Measurements from ENCODE around the gene HMGB4. TPM values are rescaled to one million over a fixed set of nuclear protein-coding genes. Genes with fewer than 3 reads are reported as not detected.

Gene HMGB4
- total RNA-seq, 2 experiments from 2014 or later = not detected

- no peaks in the 10 kb centered on the region for H3K36me3 ChIP-seq (ENCODE audit: insufficient read depth, low read length)
- no peaks in the 10 kb centered on the region for H3K36me3 Mint-ChIP-seq (ENCODE audit: low read depth)
- ChIA-PET CTCF (no interaction called here), POLR2A (no interaction called here)
- no peak overlapping the region for H3K27ac Mint-ChIP-seq
- ATAC-seq (ENCODE audit: poor library complexity) (no peak), DNase-seq (no peak)
- no peaks in the 10 kb centered on the region for H3K4me1 ChIP-seq (ENCODE audit: insufficient read depth, low read length)
- H3K4me3 Mint-ChIP-seq = no peak overlapping the region
- no peak overlapping the region for H3K4me3 ChIP-seq (ENCODE audit: low read length)
- H3K9me3 ChIP-seq (ENCODE audit: control insufficient read depth in 1 of 2, insufficient read depth in 1 of 2, low read length in 2 of 2) = no peaks in the 10 kb centered on the region
- intact Hi-C loops (cut with DNase I, micrococcal nuclease) = no loop called here
- H3K27ac ChIP-seq (ENCODE audit: low read depth in 1 of 2, low read length in 2 of 2) = no peak overlapping the region
- TF ChIP-seq CTCF (IDR thresholded peaks at IDR 0.05) = no peak
- H3K4me1 Mint-ChIP-seq (ENCODE audit: low read depth) = no peaks in the 10 kb centered on the region
- peaks cover 0 to 6% of the 10 kb centered on the region in 2 experiments for H3K27me3 ChIP-seq (ENCODE audit: control insufficient read depth in 1 of 2, insufficient read depth in 2 of 2, low read length in 2 of 2)
- no peaks in the 10 kb centered on the region for H3K9me3 Mint-ChIP-seq
- H3K27me3 Mint-ChIP-seq = peaks cover 14% of the 10 kb centered on the region
Measured at GRCh38 chr1:33893147-33893830, 29.4 kb downstream of the HMGB4 start.

GRCh38 chr1:33895396-33895795 lies 31.5 kb downstream of the HMGB4 start:
- Histone ChIP-seq H3K4me1 (ENCODE audit: insufficient read depth, low read length) (no peaks in the 10 kb centered on the region), H3K27me3 (ENCODE audit: control insufficient read depth in 1 of 2, insufficient read depth in 2 of 2, low read length in 2 of 2) (peaks cover 4 to 6% of the 10 kb centered on the region in 2 experiments), H3K27ac (ENCODE audit: low read depth in 1 of 2, low read length in 2 of 2) (no peak overlapping the region), H3K36me3 (ENCODE audit: insufficient read depth, low read length) (no peaks in the 10 kb centered on the region), H3K9me3 (ENCODE audit: control insufficient read depth in 1 of 2, insufficient read depth in 1 of 2, low read length in 2 of 2) (no peaks in the 10 kb centered on the region), H3K4me3 (ENCODE audit: low read length) (no peak overlapping the region)
- Mint-ChIP-seq H3K27me3 (peaks cover 18% of the 10 kb centered on the region), H3K4me3 (no peak overlapping the region), H3K36me3 (ENCODE audit: low read depth) (no peaks in the 10 kb centered on the region), H3K27ac (no peak overlapping the region), H3K4me1 (ENCODE audit: low read depth) (no peaks in the 10 kb centered on the region), H3K9me3 (no peaks in the 10 kb centered on the region)
- POLR2A ChIA-PET = no interaction called here
- CTCF ChIA-PET = no interaction called here
- DNase-seq (no peak), ATAC-seq (ENCODE audit: poor library complexity) (no peak)
- TF ChIP-seq CTCF (IDR thresholded peaks at IDR 0.05) = no peak
- intact Hi-C loops (cut with DNase I, micrococcal nuclease) = no loop called here

GRCh38 chr1:33895976-33896375 lies 32.1 kb downstream of the HMGB4 start:
- no peaks in the 10 kb centered on the region for H3K36me3 Mint-ChIP-seq (ENCODE audit: low read depth)
- no peaks in the 10 kb centered on the region for H3K4me1 Mint-ChIP-seq (ENCODE audit: low read depth)
- H3K27me3 Mint-ChIP-seq = peaks cover 18% of the 10 kb centered on the region
- H3K9me3 Mint-ChIP-seq = no peaks in the 10 kb centered on the region
- ChIA-PET POLR2A (no interaction called here), CTCF (no interaction called here)
- no peak overlapping the region for H3K4me3 Mint-ChIP-seq
- no peak for TF ChIP-seq CTCF (IDR thresholded peaks at IDR 0.05)
- ATAC-seq (ENCODE audit: poor library complexity) (no peak), DNase-seq (no peak)
- intact Hi-C loops (cut with DNase I, micrococcal nuclease) = no loop called here
- Histone ChIP-seq H3K9me3 (ENCODE audit: control insufficient read depth in 1 of 2, insufficient read depth in 1 of 2, low read length in 2 of 2) (no peaks in the 10 kb centered on the region), H3K36me3 (ENCODE audit: insufficient read depth, low read length) (no peaks in the 10 kb centered on the region), H3K27me3 (ENCODE audit: control insufficient read depth in 1 of 2, insufficient read depth in 2 of 2, low read length in 2 of 2) (peaks cover 4 to 6% of the 10 kb centered on the region in 2 experiments), H3K4me1 (ENCODE audit: insufficient read depth, low read length) (no peaks in the 10 kb centered on the region), H3K27ac (ENCODE audit: low read depth in 1 of 2, low read length in 2 of 2) (no peak overlapping the region), H3K4me3 (ENCODE audit: low read length) (no peak overlapping the region)
- H3K27ac Mint-ChIP-seq = no peak overlapping the region

All from CD4-positive, alpha-beta T cell (primary cell).